OCI-LY7 (cell line): ENCODE results near the gene CAPN10. TPM values are rescaled to one million over a fixed set of nuclear protein-coding genes. Genes with fewer than 3 reads are reported as not detected.

Experiments used
- BruUV-seq: library from RNA; stranded (reverse); fragments of 400-500 nt; replicated peaks from 2 replicates; lab custom pipeline; 2021; lab: Mats Ljungman, UMichigan
- CTCF ChIA-PET: fragments of 300-600 bp; sonication (Branson Sonifier 250); formaldehyde crosslinking; loops from one replicate; lab custom pipeline; 2022; ENCODE audit warnings: antibody characterized with exemption; ENCODE audit not compliant: unreplicated experiment; lab: Charles Lee
- POLR2A ChIA-PET: fragments of 300-600 bp; sonication (Branson Sonifier 250); formaldehyde crosslinking; loops from one replicate; lab custom pipeline; 2022; ENCODE audit warnings: antibody characterized with exemption; lab: Charles Lee
- DNase-seq: peaks from one replicate; pipeline ENCODE4 v3.0.0-alpha.2; 2015; ENCODE audit warnings: low spot score
- H2AFZ ChIP-seq: fragments of 200-600 bp; sonication (generic), shearing (Covaris generic); 2 replicates; pipeline ENCODE4 v1.6.1; 2014; ENCODE audit warnings: mild to moderate bottlenecking, antibody characterized with exemption, low read length, moderate library complexity
- H3K27ac ChIP-seq: fragments of 200-600 bp; sonication (generic); 2 replicates; pipeline ENCODE4 v1.5.1; 2014; ENCODE audit warnings: mixed run types, low read depth, mild to moderate bottlenecking, moderate library complexity, low read length, inconsistent platforms; ENCODE audit not compliant: poor library complexity, severe bottlenecking
- H3K36me3 ChIP-seq: fragments of 200-600 bp; sonication (generic); 2 replicates; pipeline ENCODE4 v1.6.1; 2014; ENCODE audit warnings: mild to moderate bottlenecking, antibody characterized with exemption, low read length, moderate library complexity, mixed read lengths; ENCODE audit not compliant: insufficient read depth
- H3K4me1 ChIP-seq: fragments of 200-600 bp; sonication (generic); 2 replicates; pipeline ENCODE4 v1.5.1; 2014; ENCODE audit warnings: mild to moderate bottlenecking, low read length; ENCODE audit not compliant: insufficient read depth, poor library complexity, severe bottlenecking
- H3K4me2 ChIP-seq: fragments of 200-600 bp; sonication (generic); 2 replicates; pipeline ENCODE4 v1.6.1; 2014; ENCODE audit warnings: mild to moderate bottlenecking, low read length
- H3K4me3 ChIP-seq: fragments of 200-600 bp; sonication (generic); 2 replicates; pipeline ENCODE4 v1.5.1; 2014; ENCODE audit warnings: mild to moderate bottlenecking, low read depth, low read length; ENCODE audit not compliant: poor library complexity, severe bottlenecking
- H3K79me2 ChIP-seq: fragments of 200-600 bp; sonication (generic); 2 replicates; pipeline ENCODE4 v1.6.1; 2016; ENCODE audit warnings: low read depth, mild to moderate bottlenecking, low read length, moderate library complexity, mixed read lengths; ENCODE audit not compliant: insufficient read depth
- H3K9me2 ChIP-seq: fragments of 200-600 bp; sonication (generic); 2 replicates; pipeline ENCODE4 v1.6.1; 2016; ENCODE audit warnings: mild to moderate bottlenecking, low read length, mixed read lengths; ENCODE audit not compliant: insufficient read depth
- H3K9me3 ChIP-seq: fragments of 200-600 bp; sonication (generic); 2 replicates; pipeline ENCODE4 v1.6.1; 2014; ENCODE audit warnings: mild to moderate bottlenecking, mixed run types, low read length, mixed read lengths
- H4K20me1 ChIP-seq: fragments of 200-600 bp; sonication (generic); 2 replicates; pipeline ENCODE4 v1.6.1; 2014; ENCODE audit warnings: mild to moderate bottlenecking, antibody characterized with exemption, low read length, moderate library complexity, mixed read lengths; ENCODE audit not compliant: insufficient read depth
- CTCF ChIP-seq: fragments of 200-600 bp; sonication (generic); conservative IDR thresholded peaks from 2 replicates; pipeline ENCODE4 v1.5.1; 2014; ENCODE audit warnings: mild to moderate bottlenecking, antibody characterized with exemption, low read length, moderate library complexity, mixed read lengths
- EZH2phosphoT487 ChIP-seq: fragments of 200-600 bp; sonication (generic); IDR thresholded peaks from 2 replicates; pipeline ENCODE4 v1.6.1; 2018; ENCODE audit warnings: low read depth, borderline replicate concordance, mild to moderate bottlenecking, mixed run types, antibody characterized with exemption, low read length, moderate library complexity, mixed read lengths
- intact Hi-C: fragments of 100-400 bp; cut with micrococcal nuclease; formaldehyde crosslinking; loops from one replicate; pipeline ENCODE4 v1.10.0; 2022; ENCODE audit not compliant: unreplicated experiment
- total RNA-seq, 2 experiments: library from RNA; depleted of rRNA in 1 of 2; stranded (reverse); fragments of >200 nt in 1 of 2; shearing (Covaris generic) in 1 of 2; gene quantifications; 2 replicates each; pipeline ENCODE4 v1.2.3, GENCODE V29; 2014 to 2022

Gene CAPN10
- total RNA-seq, 2 experiments from 2014 or later, result 70.6 to 78.1 TPM

DNA sequence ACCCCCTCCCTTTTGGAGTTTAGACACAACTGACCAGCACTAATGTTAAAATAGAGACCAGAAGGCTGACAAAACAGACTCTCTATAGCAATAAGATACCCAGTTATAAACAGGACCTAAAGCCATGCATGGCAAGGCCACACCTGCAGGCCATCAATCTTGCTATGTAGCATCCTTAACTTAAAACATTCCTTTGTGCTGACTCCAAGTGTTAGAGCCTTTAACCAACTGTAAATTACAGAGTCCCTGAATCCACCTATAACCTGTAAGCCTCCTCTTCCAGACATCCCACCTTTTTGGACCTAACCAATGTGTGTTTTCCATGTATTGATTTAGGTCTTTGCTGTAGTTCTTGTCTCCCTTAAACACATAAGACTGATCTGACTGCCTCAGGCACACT lies 46.6 kb upstream of the CAPN10 start:
- DNase-seq, result no peak
- H3K79me2 ChIP-seq, result peaks cover 4% of the 10 kb centered on the region; the same call in 1 of the 2 replicates
- no peaks in the 10 kb centered on the region for H3K9me2 ChIP-seq
- H3K9me3 ChIP-seq, result peaks cover 6% of the 10 kb centered on the region; the same call in 1 of the 2 replicates
- peaks cover 81% of the 10 kb centered on the region for H3K36me3 ChIP-seq
- H3K4me3 ChIP-seq, result no peak overlapping the region
- no peaks in the 10 kb centered on the region for H3K4me1 ChIP-seq
- intact Hi-C loops, result no loop called here
- H4K20me1 ChIP-seq, result no peaks in the 10 kb centered on the region
- BruUV-seq, result no TSS peak
- TF ChIP-seq CTCF (no peak), EZH2phosphoT487 (no peak)
- H3K27ac ChIP-seq, result no peak overlapping the region
- H3K4me2 ChIP-seq, result no peak overlapping the region
- H2AFZ ChIP-seq, result no peak overlapping the region
- POLR2A ChIA-PET, result no interaction called here
- CTCF ChIA-PET, result no interaction called here

DNA sequence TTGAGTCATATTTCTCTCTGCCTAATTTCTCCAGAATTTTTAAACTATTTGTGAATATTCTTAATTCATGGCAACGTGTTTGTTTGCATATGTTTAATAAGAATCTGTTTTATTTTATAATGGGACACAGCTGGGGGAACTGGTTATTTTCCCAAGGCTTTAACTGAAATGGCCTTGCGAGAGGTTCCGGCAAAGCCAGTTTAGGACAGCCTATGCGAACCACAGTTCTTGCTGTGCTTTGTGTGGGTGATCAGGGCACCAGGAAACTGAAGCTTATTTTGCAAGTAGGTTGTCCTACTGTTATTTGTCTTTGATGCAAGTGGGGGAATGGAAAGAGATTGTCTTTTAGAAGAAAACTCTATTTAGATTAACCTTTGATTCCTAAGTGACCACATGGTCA lies 35.2 kb upstream of the CAPN10 start:
- H4K20me1 ChIP-seq, result no peaks in the 10 kb centered on the region
- no peaks in the 10 kb centered on the region for H3K9me2 ChIP-seq
- peak overlapping the region; percentile 30 for H3K4me3 ChIP-seq
- H3K4me2 ChIP-seq, result peak overlapping the region; percentile 74
- intact Hi-C loops, result no loop called here
- H3K4me1 ChIP-seq, result peaks cover 24% of the 10 kb centered on the region
- no peak for TF ChIP-seq EZH2phosphoT487
- CTCF ChIA-PET, result no interaction called here
- POLR2A ChIA-PET, result interaction anchor here (0.6 to 1.6 kb wide), 5 partner anchors 8 to 105 kb away, joined by 3 to 4 read pairs (median 3); partner anchors contain the start of gene CAPN10
- no peak for DNase-seq
- H3K9me3 ChIP-seq, result peaks cover 12% of the 10 kb centered on the region; the same call in 1 of the 2 replicates
- H3K27ac ChIP-seq, result peak overlapping the region; percentile 90
- peaks cover 13% of the 10 kb centered on the region; the same call in 1 of the 2 replicates for H3K79me2 ChIP-seq
- H3K36me3 ChIP-seq, result peaks cover 53% of the 10 kb centered on the region
- H2AFZ ChIP-seq, result no peak overlapping the region
- BruUV-seq, result no TSS peak

- peak overlapping the region; percentile 30 for H3K4me3 ChIP-seq
- peaks cover 55% of the 10 kb centered on the region for H3K36me3 ChIP-seq
- no peak for TF ChIP-seq CTCF
- TF ChIP-seq EZH2phosphoT487, result no peak
- peak overlapping the region; percentile 74 for H3K4me2 ChIP-seq
- peak overlapping the region; percentile 90 for H3K27ac ChIP-seq
- H2AFZ ChIP-seq, result no peak overlapping the region
- no TSS peak for BruUV-seq
- H3K9me2 ChIP-seq, result no peaks in the 10 kb centered on the region
- H3K79me2 ChIP-seq, result peaks cover 17% of the 10 kb centered on the region; the same call in 1 of the 2 replicates
- peaks cover 29% of the 10 kb centered on the region for H3K4me1 ChIP-seq
- H3K9me3 ChIP-seq, result peaks cover 12% of the 10 kb centered on the region; the same call in 1 of the 2 replicates
- POLR2A ChIA-PET, result interaction anchor here (0.9 to 1.6 kb wide), 5 partner anchors 8 to 38 kb away, joined by 3 to 4 read pairs (median 3); partner anchors contain the start of gene CAPN10
- peak; percentile 70 for DNase-seq
- intact Hi-C loops, result no loop called here
- H4K20me1 ChIP-seq, result no peaks in the 10 kb centered on the region
- CTCF ChIA-PET, result no interaction called here
These were observed 34.7 kb upstream of the CAPN10 start for GRCh38 chr2:240551811-240552210.
